Peyer's patch (tissue), 4 donors: Measurements from ENCODE around the gene NELFB.

Experiments
- CTCF ChIP-seq, 6 experiments: fragments of 450-650 bp in 4 of 6; fragments of 200-600 bp in 2 of 6; sonication (generic) in 1 of 6; IDR thresholded peaks; one replicate each; pipeline ENCODE4 v1.5.1; 2017 to 2019; ENCODE audit warnings: antibody characterized with exemption in 6 of 6, mild to moderate bottlenecking in 3 of 6, moderate library complexity in 1 of 6
- POLR2A ChIP-seq, 2 donors: fragments of 450-650 bp; IDR thresholded peaks; one replicate each; pipeline ENCODE4 v1.5.1; 2017; ENCODE audit warnings: antibody characterized with exemption in 2 of 2, mild to moderate bottlenecking in 2 of 2, moderate library complexity in 2 of 2

GRCh38 chr9:137232101-137232500, 23.0 kb upstream of the NELFB start:
- no peak for TF ChIP-seq POLR2A (IDR thresholded peaks at IDR 0.05)
- TF ChIP-seq CTCF (IDR thresholded peaks at IDR 0.05): no peak
